ENCODE data around the gene METRN. TPM values are rescaled to one million over a fixed set of nuclear protein-coding genes. Genes with fewer than 3 reads are reported as not detected.

Gene METRN
- total and polyA plus RNA-seq, 12 donors = 1.3 to 189 (median 75.6) TPM

GRCh38 chr16:767743-768235 is 52.9 kb downstream of the METRN start:
- no peak overlapping the region for H3K4me3 ChIP-seq
- intact Hi-C loops (cut with DNase I) = no loop called here
- no peaks in the 10 kb centered on the region for H3K27me3 ChIP-seq
- H3K27ac ChIP-seq = no peak overlapping the region
- TF ChIP-seq CTCF (IDR thresholded peaks at IDR 0.05) (no peak), POLR2A (IDR thresholded peaks at IDR 0.05) (no peak)
- H3K4me1 ChIP-seq (replicated peaks in 1 of 2) = no peaks in the 10 kb centered on the region
- H3K36me3 ChIP-seq (replicated peaks in 1 of 2) = no peaks in the 10 kb centered on the region
- WGBS, 4 donors = 20 to 60% (median 52%) methylated on average over 1 to 23 of the region's 38 CpGs
- no peak for DNase-seq
- H3K9me3 ChIP-seq (replicated peaks in 1 of 3) = no peaks in the 10 kb centered on the region

DNA sequence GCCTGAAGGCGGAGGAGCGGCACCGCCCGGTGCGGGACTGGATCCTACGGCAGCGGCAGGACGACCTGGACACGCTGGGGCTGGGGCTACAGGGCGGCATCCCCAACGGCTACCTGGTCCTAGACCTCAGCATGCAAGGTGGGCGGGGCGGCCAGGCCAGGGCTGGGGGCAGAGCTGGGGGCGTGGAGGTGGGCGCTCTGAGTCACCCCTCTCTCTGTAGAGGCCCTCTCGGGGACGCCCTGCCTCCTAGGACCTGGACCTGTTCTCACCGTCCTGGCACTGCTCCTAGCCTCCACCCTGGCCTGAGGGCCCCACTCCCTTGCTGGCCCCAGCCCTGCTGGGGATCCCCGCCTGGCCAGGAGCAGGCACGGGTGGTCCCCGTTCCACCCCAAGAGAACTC is 53.5 kb downstream of the METRN start:
- no peak for DNase-seq
- Histone ChIP-seq H3K36me3 (replicated peaks in 1 of 2) (no peaks in the 10 kb centered on the region), H3K4me1 (replicated peaks in 1 of 2) (no peaks in the 10 kb centered on the region), H3K27ac (no peak overlapping the region), H3K27me3 (no peaks in the 10 kb centered on the region), H3K9me3 (replicated peaks in 1 of 3) (no peaks in the 10 kb centered on the region), H3K4me3 (no peak overlapping the region)
- intact Hi-C loops (cut with DNase I) = no loop called here
- no peak for TF ChIP-seq CTCF (IDR thresholded peaks at IDR 0.05)
- TF ChIP-seq POLR2A (IDR thresholded peaks at IDR 0.05) = no peak
- WGBS, 4 donors = 55 to 86% (median 83%) methylated on average over 9 to 21 of the region's 21 CpGs

Other genes with a start within 250 kb of the METRN start
- 10 to 100 TPM; 12.4 to 45.8 (median 42.9) TPM for gene CAPN15, start 187.4 kb upstream of the METRN start, total RNA-seq
- gene CAPN15, start 187.4 kb upstream of the METRN start, polyA plus RNA-seq = 10 to 100 TPM in 2 of 3 donors, 1 to 10 TPM in 1; 2.3 to 91.8 (median 56.8) TPM
- gene PRR35, start 154.7 kb upstream of the METRN start, total RNA-seq = not detected
- gene PRR35, start 154.7 kb upstream of the METRN start, polyA plus RNA-seq = not detected
- gene NHLRC4, start 148.1 kb upstream of the METRN start, total RNA-seq = 10 to 100 TPM in 5 of 9 donors, 1 to 10 TPM in 4; 1.6 to 22.3 (median 12.7) TPM
- 1 to 10 TPM in 2 of 3 donors, under 1 TPM in 1; 0.57 to 7.2 (median 3.3) TPM for gene NHLRC4, start 148.1 kb upstream of the METRN start, polyA plus RNA-seq
- 100 to 1,000 TPM in 1 of 9 donors, 10 to 100 TPM in 8; 21.1 to 107 (median 78.5) TPM for gene PIGQ, start 145.2 kb upstream of the METRN start, total RNA-seq
- gene PIGQ, start 145.2 kb upstream of the METRN start, polyA plus RNA-seq = 100 to 1,000 TPM in 2 of 3 donors, 10 to 100 TPM in 1; 12.7 to 317 (median 111) TPM
- gene RAB40C, start 125.1 kb upstream of the METRN start, total RNA-seq = 10 to 100 TPM in 8 of 9 donors, 1 to 10 TPM in 1; 6.0 to 20.9 (median 15.8) TPM
- 10 to 100 TPM in 2 of 3 donors, 1 to 10 TPM in 1; 2.3 to 36.2 (median 19.1) TPM for gene RAB40C, start 125.1 kb upstream of the METRN start, polyA plus RNA-seq
- 1 to 10 TPM in 1 of 9 donors, under 1 TPM in 7, not detected in 1; 0.18 to 1.1 (median 0.36) TPM for gene WFIKKN1, start 84.1 kb upstream of the METRN start, total RNA-seq
- 1 to 10 TPM in 1 of 3 donors, under 1 TPM in 1, not detected in 1; 0.71 to 3.9 TPM for gene WFIKKN1, start 84.1 kb upstream of the METRN start, polyA plus RNA-seq
- 100 to 1,000 TPM in 5 of 9 donors, 10 to 100 TPM in 4; 71.8 to 351 (median 122) TPM for gene METTL26, start 78.8 kb upstream of the METRN start, total RNA-seq
- 100 to 1,000 TPM in 2 of 3 donors, 10 to 100 TPM in 1; 40.4 to 403 (median 328) TPM for gene METTL26, start 78.8 kb upstream of the METRN start, polyA plus RNA-seq
- gene MCRIP2, start 73.3 kb upstream of the METRN start, total RNA-seq = 100 to 1,000 TPM in 7 of 9 donors, 10 to 100 TPM in 2; 67.0 to 188 (median 149) TPM
- 100 to 1,000 TPM in 2 of 3 donors, 1 to 10 TPM in 1; 7.1 to 253 (median 241) TPM for gene MCRIP2, start 73.3 kb upstream of the METRN start, polyA plus RNA-seq
- gene WDR90, start 65.8 kb upstream of the METRN start, total RNA-seq = 10 to 100 TPM; 12.4 to 55.8 (median 23.5) TPM
- gene WDR90, start 65.8 kb upstream of the METRN start, polyA plus RNA-seq = 100 to 1,000 TPM in 2 of 3 donors, 1 to 10 TPM in 1; 3.0 to 162 (median 125) TPM
- gene RHOT2, start 47.0 kb upstream of the METRN start, total RNA-seq = 100 to 1,000 TPM in 2 of 9 donors, 10 to 100 TPM in 7; 34.7 to 177 (median 82.7) TPM
- gene RHOT2, start 47.0 kb upstream of the METRN start, polyA plus RNA-seq = 100 to 1,000 TPM in 2 of 3 donors, 10 to 100 TPM in 1; 37.9 to 462 (median 302) TPM
- 10 to 100 TPM in 1 of 9 donors, 1 to 10 TPM in 8; 1.1 to 11.5 (median 3.7) TPM for gene RHBDL1, start 39.4 kb upstream of the METRN start, total RNA-seq
- 10 to 100 TPM in 2 of 3 donors, under 1 TPM in 1; 0.13 to 21.1 (median 12.2) TPM for gene RHBDL1, start 39.4 kb upstream of the METRN start, polyA plus RNA-seq
- gene STUB1, start 34.7 kb upstream of the METRN start, total RNA-seq = 100 to 1,000 TPM; 160 to 339 (median 210) TPM
- gene STUB1, start 34.7 kb upstream of the METRN start, polyA plus RNA-seq = 100 to 1,000 TPM; 121 to 199 (median 177) TPM
- 100 to 1,000 TPM in 3 of 9 donors, 10 to 100 TPM in 6; 50.9 to 137 (median 97.7) TPM for gene JMJD8, start 30.8 kb upstream of the METRN start, total RNA-seq
- gene JMJD8, start 30.8 kb upstream of the METRN start, polyA plus RNA-seq = 10 to 100 TPM; 50.8 to 97.7 (median 72.6) TPM
- gene WDR24, start 24.7 kb upstream of the METRN start, total RNA-seq = 10 to 100 TPM in 8 of 9 donors, 1 to 10 TPM in 1; 2.7 to 24.5 (median 18.0) TPM
- gene WDR24, start 24.7 kb upstream of the METRN start, polyA plus RNA-seq = 10 to 100 TPM in 2 of 3 donors, 1 to 10 TPM in 1; 2.2 to 15.0 (median 10.9) TPM
- gene FBXL16, start 9.3 kb upstream of the METRN start, total RNA-seq = 10 to 100 TPM in 2 of 9 donors, 1 to 10 TPM in 4, under 1 TPM in 2, not detected in 1; 0.17 to 14.7 (median 2.1) TPM
- gene FBXL16, start 9.3 kb upstream of the METRN start, polyA plus RNA-seq = 10 to 100 TPM in 1 of 3 donors, 1 to 10 TPM in 2; 6.3 to 18.3 (median 7.0) TPM
- gene ANTKMT, start 6.0 kb downstream of the METRN start, total RNA-seq = 100 to 1,000 TPM in 1 of 9 donors, 10 to 100 TPM in 8; 36.8 to 127 (median 61.4) TPM
- gene ANTKMT, start 6.0 kb downstream of the METRN start, polyA plus RNA-seq = 100 to 1,000 TPM in 2 of 3 donors, under 1 TPM in 1; 0.48 to 124 (median 104) TPM
- gene CCDC78, start 11.3 kb downstream of the METRN start, total RNA-seq = 1 to 10 TPM in 2 of 9 donors, under 1 TPM in 5, not detected in 2; 0.17 to 1.9 (median 0.84) TPM
- gene CCDC78, start 11.3 kb downstream of the METRN start, polyA plus RNA-seq = 10 to 100 TPM in 1 of 3 donors, 1 to 10 TPM in 1, under 1 TPM in 1; 0.64 to 49.9 (median 7.7) TPM
- 10 to 100 TPM in 1 of 9 donors, 1 to 10 TPM in 7, not detected in 1; 1.1 to 10.6 (median 5.3) TPM for gene HAGHL, start 12.0 kb downstream of the METRN start, total RNA-seq
- 10 to 100 TPM in 2 of 3 donors, under 1 TPM in 1; 0.35 to 63.5 (median 11.0) TPM for gene HAGHL, start 12.0 kb downstream of the METRN start, polyA plus RNA-seq
- gene CIAO3, start 25.9 kb downstream of the METRN start, total RNA-seq = 10 to 100 TPM; 17.8 to 42.1 (median 26.8) TPM
- gene CIAO3, start 25.9 kb downstream of the METRN start, polyA plus RNA-seq = 10 to 100 TPM in 2 of 3 donors, 1 to 10 TPM in 1; 8.9 to 99.4 (median 38.2) TPM
- under 1 TPM in 3 of 9 donors, not detected in 6; 0.17 to 0.46 (median 0.43) TPM for gene MSLN, start 45.6 kb downstream of the METRN start, total RNA-seq
- under 1 TPM in 1 of 3 donors, not detected in 2; 0.13 TPM for gene MSLN, start 45.6 kb downstream of the METRN start, polyA plus RNA-seq
- 10 to 100 TPM; 12.4 to 30.0 (median 18.6) TPM for gene RPUSD1, start 73.3 kb downstream of the METRN start, total RNA-seq
- 10 to 100 TPM in 2 of 3 donors, 1 to 10 TPM in 1; 1.1 to 40.1 (median 23.3) TPM for gene RPUSD1, start 73.3 kb downstream of the METRN start, polyA plus RNA-seq
- 10 to 100 TPM in 4 of 9 donors, 1 to 10 TPM in 5; 1.7 to 25.7 (median 10.0) TPM for gene CHTF18, start 73.5 kb downstream of the METRN start, total RNA-seq
- 10 to 100 TPM in 2 of 3 donors, under 1 TPM in 1; 0.29 to 69.8 (median 60.8) TPM for gene CHTF18, start 73.5 kb downstream of the METRN start, polyA plus RNA-seq
- gene GNG13, start 85.6 kb downstream of the METRN start, total RNA-seq = not detected
- not detected for gene GNG13, start 85.6 kb downstream of the METRN start, polyA plus RNA-seq

Measured in adrenal gland (tissue), 12 donors.